Daoy (cell line): Measurements from ENCODE around the gene DNAH6. TPM values are rescaled to one million over a fixed set of nuclear protein-coding genes. Genes with fewer than 3 reads are reported as not detected.
A peak's percentile ranks its signal among the peaks of the same experiment; 100 is the strongest.

Experiments used
- DNase-seq: peaks from one replicate; pipeline ENCODE4 v3.0.0-alpha.2; 2015; ENCODE audit warnings: low read depth
- total RNA-seq: library from RNA; depleted of rRNA; stranded (reverse); fragments of >200 nt; shearing (Covaris generic); gene quantifications from 2 replicates; pipeline ENCODE4 v1.2.3, GENCODE V29; 2014

Gene DNAH6
- total RNA-seq, 1 experiment from 2014 or later, result 2.9 TPM

- DNase-seq, result no peak
Observed at GRCh38 chr2:84833481-84834150, 317.3 kb downstream of the DNAH6 start.

GRCh38 chr2:84836215-84836614, 319.9 kb downstream of the DNAH6 start:
- DNase-seq, result no peak

GRCh38 chr2:84838434-84839145, 322.3 kb downstream of the DNAH6 start:
- DNase-seq, result no peak

GRCh38 chr2:84839851-84840250, 323.6 kb downstream of the DNAH6 start:
- no peak for DNase-seq

GRCh38 chr2:84840306-84840705, 324.0 kb downstream of the DNAH6 start:
- peak; percentile 16 for DNase-seq

GRCh38 chr2:84841577-84841976, 325.3 kb downstream of the DNAH6 start:
- DNase-seq, result no peak

GRCh38 chr2:84844141-84844540, 327.8 kb downstream of the DNAH6 start:
- DNase-seq, result no peak

- DNase-seq, result no peak
Observed at GRCh38 chr2:84846041-84846663, 329.9 kb downstream of the DNAH6 start.

GRCh38 chr2:84846741-84847142, 330.4 kb downstream of the DNAH6 start:
- DNase-seq, result peak; percentile 17

GRCh38 chr2:84847326-84848050, 331.2 kb downstream of the DNAH6 start:
- no peak for DNase-seq

- peak; percentile 66 for DNase-seq
Observed at GRCh38 chr2:84849271-84849952, 333.1 kb downstream of the DNAH6 start.

- no peak for DNase-seq
Observed at GRCh38 chr2:84850471-84850870, 334.2 kb downstream of the DNAH6 start.

GRCh38 chr2:84851876-84852275, 335.6 kb downstream of the DNAH6 start:
- no peak for DNase-seq

GRCh38 chr2:84854850-84855249, 338.6 kb downstream of the DNAH6 start:
- no peak for DNase-seq

GRCh38 chr2:84855731-84856130, 339.4 kb downstream of the DNAH6 start:
- no peak for DNase-seq

GRCh38 chr2:84856787-84857186, 340.5 kb downstream of the DNAH6 start:
- no peak for DNase-seq

- no peak for DNase-seq
Observed at GRCh38 chr2:84857566-84857965, 341.3 kb downstream of the DNAH6 start.

GRCh38 chr2:84858123-84858522, 341.8 kb downstream of the DNAH6 start:
- DNase-seq, result no peak

- DNase-seq, result no peak
Observed at GRCh38 chr2:84858937-84859336, 342.6 kb downstream of the DNAH6 start.

GRCh38 chr2:84861539-84861938, 345.2 kb downstream of the DNAH6 start:
- DNase-seq, result no peak

- DNase-seq, result no peak
Observed at GRCh38 chr2:84862006-84862405, 345.7 kb downstream of the DNAH6 start.
